SH-SY5Y (cell line): ENCODE results near the gene ABAT.

Experiments
- GATA2 ChIP-seq: IDR thresholded peaks from 2 replicates; pipeline ENCODE4 v1.6.1; 2011; ENCODE audit warnings: mild to moderate bottlenecking, low read depth, low read length
- GATA3 ChIP-seq: IDR thresholded peaks from 2 replicates; pipeline ENCODE4 v1.6.1; 2011; ENCODE audit warnings: low read depth, mild to moderate bottlenecking, low read length, moderate library complexity

GRCh38 chr16:8641671-8642070, 32.7 kb upstream of the ABAT start:
- TF ChIP-seq GATA3 (no peak), GATA2 (no peak)
